ELR (cell line): Measurements from ENCODE around the gene PANK4.
A peak's percentile ranks its signal among the peaks of the same experiment; 100 is the strongest.
"Not testable (repeated sequence)": the region's sequence is repeated elsewhere in the genome, so short reads cannot be mapped to it uniquely, and the experiment has no call there.

Experiments
- DNase-seq: peaks from one replicate; pipeline ENCODE4 v3.0.0-alpha.2; 2015; ENCODE audit warnings: low read depth

PANK4 gene

DNA sequence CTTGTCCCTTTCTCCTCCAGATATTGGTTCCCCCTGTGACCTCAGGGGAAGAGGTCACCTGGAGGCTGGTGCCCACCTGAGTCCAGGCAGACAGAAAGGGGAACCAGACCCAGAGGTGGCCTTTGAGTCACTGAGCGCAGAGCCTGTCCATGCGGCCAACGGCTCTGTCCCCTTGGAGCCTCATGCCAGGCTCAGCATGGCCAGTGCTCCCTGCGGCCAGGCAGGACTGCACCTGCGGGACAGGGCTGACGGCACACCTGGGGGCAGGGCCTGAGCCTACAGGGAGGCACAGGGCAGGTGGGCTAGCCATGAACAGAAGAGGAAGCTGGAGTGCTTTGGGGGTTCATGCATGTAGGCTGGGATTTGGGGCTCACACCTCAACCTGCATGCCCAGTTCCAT lies 32.5 kb upstream of the PANK4 start:
- no peak for DNase-seq

- no peak for DNase-seq
These were observed 32.0 kb upstream of the PANK4 start for GRCh38 chr1:2558420-2558819.

GRCh38 chr1:2557482-2558400 lies 31.3 kb upstream of the PANK4 start:
- no peak for DNase-seq

DNA sequence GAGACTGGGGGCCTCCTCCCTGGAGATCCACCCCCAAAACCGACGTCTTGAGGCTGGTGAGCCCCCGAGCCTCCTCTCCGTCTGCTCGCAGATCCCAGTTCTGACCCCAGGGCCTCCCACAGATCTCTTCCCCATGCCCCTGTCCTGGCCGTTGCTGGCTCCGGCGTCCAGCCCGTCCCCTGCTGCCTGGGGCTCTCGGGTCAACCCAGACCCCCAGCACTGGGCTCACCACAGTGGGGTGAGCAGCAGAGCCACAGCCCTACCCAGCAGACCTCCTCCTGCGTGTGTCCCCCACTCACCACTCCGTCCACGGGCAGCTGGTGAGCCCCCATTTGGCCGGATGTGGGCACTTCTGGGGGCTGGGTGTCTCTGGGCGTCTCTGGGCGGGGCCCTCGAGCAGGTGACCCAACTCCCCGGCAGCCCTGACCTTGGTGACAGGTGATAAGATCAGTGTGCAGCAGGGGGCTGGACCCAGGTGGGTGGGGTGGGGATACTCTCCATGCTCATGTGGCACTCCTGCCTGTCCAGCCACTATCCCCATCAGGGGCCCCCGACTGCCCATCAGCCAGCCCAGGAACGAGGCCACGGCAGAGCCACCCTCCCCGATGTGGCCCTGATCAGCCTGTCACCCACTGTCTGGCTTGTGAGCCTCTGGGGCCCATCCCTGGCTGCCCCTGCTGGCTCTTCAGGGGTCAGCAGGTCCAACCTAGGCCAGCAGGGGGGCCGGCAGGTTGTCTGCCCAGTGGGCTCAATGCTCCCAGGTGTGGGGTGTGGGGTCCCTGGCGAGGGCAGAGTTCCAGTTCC lies 30.5 kb upstream of the PANK4 start:
- DNase-seq: no peak

DNA sequence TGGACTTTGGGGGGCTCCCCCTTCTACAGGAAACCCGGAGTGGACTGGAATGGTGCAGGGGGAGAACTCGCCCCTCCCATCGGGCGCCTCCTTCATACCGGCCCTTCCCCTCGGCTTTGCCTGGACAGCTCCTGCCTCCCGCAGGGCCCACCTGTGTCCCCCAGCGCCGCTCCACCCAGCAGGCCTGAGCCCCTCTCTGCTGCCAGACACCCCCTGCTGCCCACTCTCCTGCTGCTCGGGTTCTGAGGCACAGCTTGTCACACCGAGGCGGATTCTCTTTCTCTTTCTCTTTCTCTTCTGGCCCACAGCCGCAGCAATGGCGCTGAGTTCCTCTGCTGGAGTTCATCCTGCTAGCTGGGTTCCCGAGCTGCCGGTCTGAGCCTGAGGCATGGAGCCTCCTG lies 29.9 kb upstream of the PANK4 start, which contains the start of gene TNFRSF14:
Gene TNFRSF14 (plus strand): TSS at position 95 of the 401 bp plus-strand sequence. CDS start 294 bp downstream, at position 389.
- DNase-seq: peak; percentile 55

DNA sequence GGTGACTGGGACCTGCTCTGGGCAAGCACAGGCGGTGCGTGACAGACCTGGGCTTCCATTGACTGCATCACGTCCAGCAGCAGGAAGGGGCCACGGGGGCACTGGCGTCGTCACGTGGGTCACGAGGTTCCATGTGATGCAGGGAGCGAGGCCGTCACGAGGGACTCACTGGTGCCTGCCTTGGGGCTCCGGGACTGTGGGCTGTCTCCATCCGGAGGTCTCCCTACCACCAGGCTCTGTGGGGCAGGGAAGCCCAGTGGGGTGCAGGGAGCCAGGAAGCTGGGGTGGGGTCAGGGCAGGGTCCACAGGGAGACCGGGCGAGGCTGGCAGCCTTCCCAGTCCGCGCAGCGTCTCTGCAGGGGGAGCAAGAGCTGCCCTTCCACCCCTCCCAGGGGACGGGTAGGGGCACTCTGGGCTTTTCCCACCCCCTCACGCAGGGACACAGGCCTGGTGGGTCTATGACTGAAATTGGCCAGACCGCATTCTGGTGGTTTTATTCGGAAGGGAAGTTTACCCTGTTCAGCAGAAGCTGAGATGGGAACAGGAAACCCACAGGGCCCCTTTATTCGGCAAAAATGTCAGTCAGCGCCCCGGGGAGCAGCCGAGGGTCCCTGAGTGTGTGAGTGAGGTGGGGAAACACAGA lies 29.4 kb upstream of the PANK4 start:
- peak; percentile 22 for DNase-seq

GRCh38 chr1:2554621-2555387 lies 28.4 kb upstream of the PANK4 start:
- peak; percentile 30 for DNase-seq

- no peak for DNase-seq
These were observed 27.6 kb upstream of the PANK4 start for GRCh38 chr1:2553871-2554620.

DNA sequence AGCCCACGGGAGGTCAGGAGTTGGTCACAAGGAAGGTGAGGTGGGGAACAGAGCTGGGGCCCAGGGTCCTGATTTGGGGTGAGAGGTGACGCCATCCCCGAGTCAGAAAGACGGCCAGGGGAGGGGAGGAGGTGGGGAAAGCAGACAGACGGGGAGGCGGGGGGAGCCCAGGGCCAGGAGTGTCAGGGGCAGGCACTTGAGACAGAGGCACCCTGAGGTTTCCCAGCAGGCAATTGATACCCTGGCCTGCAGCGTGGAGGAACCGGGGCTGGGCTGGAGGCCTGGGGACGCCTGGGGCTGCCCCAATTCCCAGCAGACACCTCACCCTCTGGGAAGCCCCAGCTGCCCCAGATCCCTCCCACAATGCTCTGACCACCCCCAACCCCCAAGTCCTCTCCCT lies 26.7 kb upstream of the PANK4 start:
- DNase-seq: not testable (repeated sequence)

DNA sequence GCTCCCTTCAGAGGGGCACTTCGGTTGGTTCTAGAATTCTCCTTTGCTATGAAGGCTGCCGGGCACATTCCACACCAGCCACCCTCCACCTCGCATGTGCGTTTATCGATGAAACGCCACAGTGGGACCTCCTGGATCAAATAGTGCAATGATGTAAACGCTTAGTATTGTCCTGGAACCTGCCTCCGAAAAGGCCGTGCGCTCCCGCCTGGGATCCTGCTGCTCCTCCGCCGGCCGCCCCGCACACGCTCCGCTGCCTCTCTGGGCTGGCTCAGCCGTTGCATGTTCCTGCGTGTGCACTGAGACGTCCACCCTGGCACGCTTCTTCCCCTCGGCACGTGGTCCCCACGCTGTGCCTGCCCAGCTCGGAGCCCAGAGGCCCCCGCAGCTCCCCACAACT lies 25.8 kb upstream of the PANK4 start:
- no peak for DNase-seq

- not testable (repeated sequence) for DNase-seq
These were observed 25.1 kb upstream of the PANK4 start for GRCh38 chr1:2551544-2551943.

- not testable (repeated sequence) for DNase-seq
These were observed 24.0 kb upstream of the PANK4 start for GRCh38 chr1:2550309-2550861.

- not testable (repeated sequence) for DNase-seq
These were observed 23.1 kb upstream of the PANK4 start for GRCh38 chr1:2549367-2550029.

DNA sequence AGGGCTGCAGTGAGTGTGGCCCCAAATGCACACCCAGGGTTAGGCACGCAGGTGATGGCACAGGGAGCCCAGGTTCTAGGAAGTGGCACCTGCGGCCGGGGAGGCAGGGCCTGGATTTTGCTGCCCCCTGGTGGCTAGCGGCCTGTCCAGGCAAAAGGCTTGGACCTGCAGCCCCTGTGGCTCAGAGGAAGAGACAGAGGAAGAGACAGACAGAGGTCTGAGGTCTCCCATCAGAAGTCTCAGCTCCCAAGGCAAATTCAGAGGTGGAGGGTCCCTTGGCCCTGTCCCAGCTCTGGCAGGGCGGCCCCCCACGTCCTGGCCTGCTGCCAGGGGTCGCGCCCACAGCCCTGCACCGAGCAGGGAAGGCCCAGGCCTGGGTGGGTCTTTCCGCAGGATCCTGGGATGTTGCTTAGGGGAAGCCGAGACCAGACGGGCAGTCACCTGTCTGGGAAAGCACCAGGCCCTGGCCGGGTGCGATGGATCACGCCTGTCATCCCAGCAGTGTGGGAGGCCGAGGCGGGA lies 21.7 kb upstream of the PANK4 start:
- DNase-seq: peak; percentile 69

GRCh38 chr1:2547210-2548067 lies 21.0 kb upstream of the PANK4 start:
- no peak for DNase-seq

DNA sequence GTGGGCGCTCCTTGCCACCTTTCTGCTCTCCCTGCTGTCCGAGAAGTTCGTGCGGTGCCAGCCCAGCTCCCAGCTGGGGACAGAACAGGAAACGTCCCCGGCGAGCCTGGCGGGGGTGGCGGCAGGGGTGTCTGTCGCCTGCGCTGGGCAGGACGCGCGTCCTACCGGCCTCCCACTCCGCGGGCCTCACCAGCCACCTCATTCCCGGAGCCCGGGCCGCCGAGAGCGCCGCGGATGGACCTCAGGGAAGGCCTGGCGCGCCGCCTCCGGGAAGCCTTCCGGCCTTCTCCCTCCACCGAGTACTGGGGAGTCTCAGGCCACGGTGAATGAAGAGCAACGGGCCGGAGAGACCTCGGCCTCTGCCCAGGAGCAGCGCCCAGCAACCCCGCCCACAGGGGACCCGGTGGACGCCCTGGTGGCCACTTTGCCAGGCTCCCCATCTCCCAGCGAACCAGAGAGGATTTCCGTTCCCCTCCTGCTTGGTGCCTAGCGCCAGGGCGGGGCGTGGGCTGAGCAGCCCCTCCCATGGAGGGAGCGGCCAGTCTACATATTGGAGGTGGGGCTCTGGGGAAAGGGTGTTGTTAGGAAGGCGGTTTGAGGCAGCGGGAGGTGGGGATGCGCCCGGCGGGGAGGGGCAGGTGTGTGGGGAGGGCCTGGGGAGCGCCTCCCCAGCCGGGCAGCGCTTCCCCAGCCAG lies 20.3 kb upstream of the PANK4 start:
- DNase-seq: peak; percentile 84

GRCh38 chr1:2545754-2546514 lies 19.5 kb upstream of the PANK4 start:
- peak; percentile 80 for DNase-seq
